PFSK-1 (cell line): ENCODE measurements around the gene GOLIM4.

Experiments used
- POLR2AphosphoS5 ChIP-seq: IDR thresholded peaks from 2 replicates; pipeline ENCODE4 v1.6.1; 2012; ENCODE audit warnings: low read depth, mild to moderate bottlenecking, control low read depth, low read length, moderate library complexity
- SIN3A ChIP-seq: IDR thresholded peaks from 2 replicates; pipeline ENCODE4 v1.6.1; 2012; ENCODE audit warnings: mild to moderate bottlenecking, low read length, moderate library complexity, borderline replicate concordance; ENCODE audit not compliant: insufficient read depth
- TF ChIP-seq, protein P1 (sequence below), 2 experiments: IDR thresholded peaks; 2 replicates each; pipeline versions ENCODE4 v1.6.1 to v1.8.0; 2011 to 2012; ENCODE audit warnings: low read depth in 2 of 2, low read length in 2 of 2, control low read depth in 1 of 2, inconsistent platforms in 1 of 2, mild to moderate bottlenecking in 1 of 2, moderate library complexity in 1 of 2; ENCODE audit not compliant: insufficient read depth in 1 of 2

DNA sequence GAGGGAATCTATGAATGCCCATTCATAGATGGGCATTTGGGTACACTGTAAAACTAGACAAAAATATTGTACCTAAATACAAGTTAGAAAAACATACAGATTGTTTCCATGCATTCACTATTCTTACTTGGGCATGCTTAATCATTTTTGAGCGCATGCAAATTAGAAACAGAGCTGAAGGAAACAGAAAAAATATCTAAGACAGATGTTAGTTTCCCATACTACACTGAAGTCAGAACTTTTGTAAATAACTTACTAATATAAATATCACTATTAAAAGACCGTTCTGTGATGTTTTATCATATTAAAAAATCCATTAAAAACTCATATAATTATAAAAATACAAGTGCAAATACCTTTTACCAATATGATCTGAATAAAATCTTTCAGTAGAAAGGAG, 58.7 kb downstream of the GOLIM4 start:
- TF ChIP-seq, protein P1, sequence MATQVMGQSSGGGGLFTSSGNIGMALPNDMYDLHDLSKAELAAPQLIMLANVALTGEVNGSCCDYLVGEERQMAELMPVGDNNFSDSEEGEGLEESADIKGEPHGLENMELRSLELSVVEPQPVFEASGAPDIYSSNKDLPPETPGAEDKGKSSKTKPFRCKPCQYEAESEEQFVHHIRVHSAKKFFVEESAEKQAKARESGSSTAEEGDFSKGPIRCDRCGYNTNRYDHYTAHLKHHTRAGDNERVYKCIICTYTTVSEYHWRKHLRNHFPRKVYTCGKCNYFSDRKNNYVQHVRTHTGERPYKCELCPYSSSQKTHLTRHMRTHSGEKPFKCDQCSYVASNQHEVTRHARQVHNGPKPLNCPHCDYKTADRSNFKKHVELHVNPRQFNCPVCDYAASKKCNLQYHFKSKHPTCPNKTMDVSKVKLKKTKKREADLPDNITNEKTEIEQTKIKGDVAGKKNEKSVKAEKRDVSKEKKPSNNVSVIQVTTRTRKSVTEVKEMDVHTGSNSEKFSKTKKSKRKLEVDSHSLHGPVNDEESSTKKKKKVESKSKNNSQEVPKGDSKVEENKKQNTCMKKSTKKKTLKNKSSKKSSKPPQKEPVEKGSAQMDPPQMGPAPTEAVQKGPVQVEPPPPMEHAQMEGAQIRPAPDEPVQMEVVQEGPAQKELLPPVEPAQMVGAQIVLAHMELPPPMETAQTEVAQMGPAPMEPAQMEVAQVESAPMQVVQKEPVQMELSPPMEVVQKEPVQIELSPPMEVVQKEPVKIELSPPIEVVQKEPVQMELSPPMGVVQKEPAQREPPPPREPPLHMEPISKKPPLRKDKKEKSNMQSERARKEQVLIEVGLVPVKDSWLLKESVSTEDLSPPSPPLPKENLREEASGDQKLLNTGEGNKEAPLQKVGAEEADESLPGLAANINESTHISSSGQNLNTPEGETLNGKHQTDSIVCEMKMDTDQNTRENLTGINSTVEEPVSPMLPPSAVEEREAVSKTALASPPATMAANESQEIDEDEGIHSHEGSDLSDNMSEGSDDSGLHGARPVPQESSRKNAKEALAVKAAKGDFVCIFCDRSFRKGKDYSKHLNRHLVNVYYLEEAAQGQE (IDR thresholded peaks at IDR 0.05; ENCODE audit: insufficient read depth in 1 of 2, low read depth in 2 of 2, low read length in 2 of 2) = no peak
- TF ChIP-seq SIN3A = no peak
- TF ChIP-seq POLR2AphosphoS5 = no peak
